MM.1S (cell line): ENCODE measurements around the gene PEX14.
"Not testable (repeated sequence)": the region's sequence is repeated elsewhere in the genome, so short reads cannot be mapped to it uniquely, and the experiment has no call there.

Source experiments
- DNase-seq: peaks from one replicate; pipeline ENCODE4 v3.0.0-alpha.2; 2015
- H2AFZ ChIP-seq: fragments of 300-600 bp; sonication (generic); 2 replicates; pipeline ENCODE4 v1.6.0; 2016; ENCODE audit warnings: antibody characterized with exemption, low read length
- H3F3A ChIP-seq: fragments of 300-600 bp; sonication (generic); 2 replicates; pipeline ENCODE4 v1.6.1; 2016; ENCODE audit warnings: mild to moderate bottlenecking, antibody characterized with exemption, low read length, moderate library complexity, mixed read lengths; ENCODE audit not compliant: insufficient read depth
- H3K27ac ChIP-seq: fragments of 300-600 bp; sonication (generic); 2 replicates; pipeline ENCODE4 v1.5.1; 2016; ENCODE audit warnings: mild to moderate bottlenecking, low read length
- H3K27me3 ChIP-seq: fragments of 300-600 bp; sonication (generic); replicated peaks from 2 replicates; pipeline ENCODE4 v1.6.0; 2016; ENCODE audit warnings: low read length; ENCODE audit not compliant: insufficient read depth
- H3K36me3 ChIP-seq: fragments of 300-600 bp; sonication (generic); replicated peaks from 2 replicates; pipeline ENCODE4 v1.6.1; 2016; ENCODE audit warnings: mild to moderate bottlenecking, low read length, mixed read lengths; ENCODE audit not compliant: insufficient read depth
- H3K4me1 ChIP-seq: fragments of 300-600 bp; sonication (generic); 2 replicates; pipeline ENCODE4 v1.6.1; 2016; ENCODE audit warnings: low read length, mixed read lengths
- H3K4me2 ChIP-seq: fragments of 300-600 bp; sonication (generic); 2 replicates; pipeline ENCODE4 v1.6.0; 2016; ENCODE audit warnings: low read depth, low read length
- H3K4me3 ChIP-seq: fragments of 300-600 bp; sonication (generic); 2 replicates; pipeline ENCODE4 v1.5.1; 2016; ENCODE audit warnings: low read length, mixed read lengths
- H3K79me2 ChIP-seq: fragments of 300-600 bp; sonication (generic); 2 replicates; pipeline ENCODE4 v1.6.1; 2016; ENCODE audit warnings: mixed run types, low read length, mixed read lengths
- H3K9ac ChIP-seq: fragments of 300-600 bp; sonication (generic); 2 replicates; pipeline ENCODE4 v1.6.1; 2016; ENCODE audit warnings: low read length, mixed read lengths
- H3K9me2 ChIP-seq: fragments of 300-600 bp; sonication (generic); replicated peaks from 2 replicates; pipeline ENCODE4 v1.6.1; 2016; ENCODE audit warnings: mild to moderate bottlenecking, low read length, mixed read lengths; ENCODE audit not compliant: insufficient read depth
- H3K9me3 ChIP-seq: fragments of 300-600 bp; sonication (generic); replicated peaks from 2 replicates; pipeline ENCODE4 v1.6.1; 2016; ENCODE audit warnings: mild to moderate bottlenecking, low read length, mixed read lengths; ENCODE audit not compliant: insufficient read depth
- H4K20me1 ChIP-seq: fragments of 300-600 bp; sonication (generic); 2 replicates; pipeline ENCODE4 v1.6.1; 2016; ENCODE audit warnings: mild to moderate bottlenecking, low read length, moderate library complexity, mixed read lengths; ENCODE audit not compliant: insufficient read depth
- CTCF ChIP-seq: fragments of 300-600 bp; sonication (generic); IDR thresholded peaks from 2 replicates; pipeline ENCODE4 v1.5.1; 2016; ENCODE audit warnings: antibody characterized with exemption, low read length, mixed read lengths
- EZH2 ChIP-seq: fragments of 300-600 bp; sonication (generic); optimal IDR thresholded peaks from 2 replicates; pipeline ENCODE3; 2017; ENCODE audit warnings: low read depth, mild to moderate bottlenecking, antibody characterized with exemption, low read length, mixed read lengths
- EZH2phosphoT487 ChIP-seq: fragments of 300-600 bp; sonication (generic); IDR thresholded peaks from 2 replicates; pipeline ENCODE4 v1.6.1; 2018; ENCODE audit warnings: antibody characterized with exemption, low read length

The PEX14 gene

DNA sequence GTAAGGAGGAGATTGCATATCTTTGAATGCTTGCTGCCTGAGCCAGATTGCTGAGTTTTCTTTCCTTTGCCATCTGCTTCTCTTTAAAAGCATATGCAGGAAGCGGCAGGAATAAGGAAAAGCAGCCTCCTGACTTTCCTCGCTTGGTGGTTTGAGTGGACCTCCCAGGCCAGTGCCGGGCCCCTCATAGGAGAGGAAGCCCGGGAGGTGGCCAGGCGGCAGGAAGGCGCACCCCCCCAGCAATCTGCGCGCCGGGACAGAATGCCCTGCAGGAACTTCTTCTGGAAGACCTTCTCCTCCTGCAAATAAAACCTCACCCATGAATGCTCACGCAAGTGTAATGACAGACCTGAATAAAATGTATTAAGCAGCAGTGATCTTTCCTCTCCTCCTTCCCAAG is 23.5 kb upstream of the PEX14 start:
- no peak overlapping the region for H3K27ac ChIP-seq
- H3K27me3 ChIP-seq = no peaks in the 10 kb centered on the region
- peaks cover 2% of the 10 kb centered on the region; the same call in 1 of the 2 replicates for H3F3A ChIP-seq
- no peak for DNase-seq
- H3K36me3 ChIP-seq = no peaks in the 10 kb centered on the region
- H4K20me1 ChIP-seq = no peaks in the 10 kb centered on the region
- TF ChIP-seq EZH2 (no peak), CTCF (no peak), EZH2phosphoT487 (no peak)
- no peak overlapping the region for H3K4me3 ChIP-seq
- H3K9ac ChIP-seq = no peak overlapping the region
- peaks cover 4% of the 10 kb centered on the region for H3K4me1 ChIP-seq
- no peaks in the 10 kb centered on the region for H3K9me2 ChIP-seq
- H2AFZ ChIP-seq = no peak overlapping the region
- H3K79me2 ChIP-seq = no peaks in the 10 kb centered on the region
- no peaks in the 10 kb centered on the region for H3K9me3 ChIP-seq
- no peak overlapping the region for H3K4me2 ChIP-seq

- H3K9me2 ChIP-seq = no peaks in the 10 kb centered on the region
- peak overlapping the region; percentile 49; the same call in 1 of the 2 replicates for H3K4me2 ChIP-seq
- H3K36me3 ChIP-seq = no peaks in the 10 kb centered on the region
- no peaks in the 10 kb centered on the region for H3K9me3 ChIP-seq
- no peak overlapping the region; the same call in 1 of the 2 replicates for H3K9ac ChIP-seq
- no peak overlapping the region for H3K4me3 ChIP-seq
- no peak for DNase-seq
- H3K27ac ChIP-seq = no peak overlapping the region
- peaks cover 12% of the 10 kb centered on the region for H3K4me1 ChIP-seq
- no peaks in the 10 kb centered on the region for H3K27me3 ChIP-seq
- H3F3A ChIP-seq = peaks cover 19% of the 10 kb centered on the region
- no peak for TF ChIP-seq EZH2phosphoT487
- TF ChIP-seq EZH2 = no peak
- TF ChIP-seq CTCF = peak; percentile 31
- H2AFZ ChIP-seq = no peak overlapping the region
- no peaks in the 10 kb centered on the region for H3K79me2 ChIP-seq
- no peaks in the 10 kb centered on the region for H4K20me1 ChIP-seq
Observed at GRCh38 chr1:10456048-10456447, 18.7 kb upstream of the PEX14 start.

GRCh38 chr1:10456661-10457060 is 18.1 kb upstream of the PEX14 start:
- Histone ChIP-seq H3K79me2 (no peaks in the 10 kb centered on the region), H3K27me3 (no peaks in the 10 kb centered on the region), H2AFZ (peak overlapping the region; percentile 3; the same call in 1 of the 2 replicates), H3K36me3 (no peaks in the 10 kb centered on the region), H3K4me3 (peak overlapping the region; percentile 36), H3K9ac (peak overlapping the region; percentile 6; the same call in 1 of the 2 replicates), H3K4me2 (peak overlapping the region; percentile 49), H3F3A (peaks cover 19% of the 10 kb centered on the region), H3K9me2 (no peaks in the 10 kb centered on the region), H3K27ac (peak overlapping the region; percentile 48; the same call in 1 of the 2 replicates), H4K20me1 (no peaks in the 10 kb centered on the region), H3K4me1 (peaks cover 12% of the 10 kb centered on the region), H3K9me3 (no peaks in the 10 kb centered on the region)
- no peak for TF ChIP-seq EZH2
- TF ChIP-seq EZH2phosphoT487 = no peak
- no peak for TF ChIP-seq CTCF
- DNase-seq = peak; percentile 55

DNA sequence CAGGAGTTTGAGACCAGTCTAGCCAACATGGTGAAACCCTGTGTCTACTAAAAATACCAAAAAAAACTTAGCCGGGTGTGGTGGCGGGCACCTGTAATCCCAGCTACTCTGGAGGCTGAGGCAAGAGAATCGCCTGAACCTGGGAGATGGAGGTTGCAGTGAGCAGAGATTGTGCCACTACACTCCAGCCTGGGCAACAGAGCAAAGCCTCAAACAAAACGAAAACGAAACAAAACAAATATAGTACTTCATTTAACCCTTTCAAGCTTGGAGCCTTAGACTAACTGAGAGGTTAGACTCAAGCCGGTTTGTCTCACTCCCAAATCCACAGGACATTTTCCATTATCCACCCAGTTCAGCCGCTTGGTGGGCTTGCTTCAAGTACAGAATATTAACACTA is 17.3 kb upstream of the PEX14 start:
- Histone ChIP-seq H3K4me3 (peak overlapping the region; percentile 36; the same call in 1 of the 2 replicates), H3K27ac (peak overlapping the region; percentile 48; the same call in 1 of the 2 replicates), H3K4me1 (peaks cover 12% of the 10 kb centered on the region), H3F3A (peaks cover 19% of the 10 kb centered on the region), H3K4me2 (peak overlapping the region; percentile 49; the same call in 1 of the 2 replicates), H2AFZ (peak overlapping the region; percentile 35; the same call in 1 of the 2 replicates)
- H3K9ac ChIP-seq, H4K20me1 ChIP-seq, H3K27me3 ChIP-seq, H3K79me2 ChIP-seq, H3K9me2 ChIP-seq, H3K9me3 ChIP-seq, H3K36me3 ChIP-seq: not testable (repeated sequence)
- DNase-seq = peak; percentile 76
